H9 (cell line): ENCODE measurements around the gene CEP85L. TPM values are rescaled to one million over a fixed set of nuclear protein-coding genes. Genes with fewer than 3 reads are reported as not detected.
A peak's percentile ranks its signal among the peaks of the same experiment; 100 is the strongest.

Experiments
- DNase-seq: peaks from one replicate; pipeline ENCODE4 v3.0.0-alpha.2; 2017
- H2AFZ ChIP-seq: one replicate; pipeline ENCODE4 v1.6.1; 2013; ENCODE audit warnings: mild to moderate bottlenecking, low read length, control low read depth, moderate library complexity
- H2AK5ac ChIP-seq: 2 replicates; pipeline ENCODE4 v1.6.1; 2013; ENCODE audit warnings: low read length, control low read depth, mixed read lengths; ENCODE audit not compliant: insufficient read length
- H2BK120ac ChIP-seq: one replicate; pipeline ENCODE4 v1.6.1; 2013; ENCODE audit warnings: low read depth, mild to moderate bottlenecking, low read length, control low read depth, inconsistent platforms; ENCODE audit not compliant: poor library complexity, severe bottlenecking
- H2BK12ac ChIP-seq: 2 replicates; pipeline ENCODE4 v1.6.1; 2013; ENCODE audit warnings: low read length, control low read depth, mixed read lengths, low read depth; ENCODE audit not compliant: insufficient read length
- H2BK15ac ChIP-seq: 2 replicates; pipeline ENCODE4 v1.6.1; 2013; ENCODE audit warnings: low read depth, low read length, control low read depth
- H2BK20ac ChIP-seq: one replicate; pipeline ENCODE4 v1.6.1; 2013; ENCODE audit warnings: low read depth, mild to moderate bottlenecking, low read length, control low read depth, inconsistent platforms; ENCODE audit not compliant: poor library complexity, severe bottlenecking
- H2BK5ac ChIP-seq: 2 replicates; pipeline ENCODE4 v1.6.1; 2013; ENCODE audit warnings: low read length, control low read depth, mixed read lengths; ENCODE audit not compliant: insufficient read length
- H3K14ac ChIP-seq: 2 replicates; pipeline ENCODE4 v1.6.1; 2013; ENCODE audit warnings: low read length, control low read depth; ENCODE audit not compliant: insufficient read depth
- H3K18ac ChIP-seq: 2 replicates; pipeline ENCODE4 v1.6.1; 2013; ENCODE audit warnings: low read depth, mild to moderate bottlenecking, mixed read lengths, low read length, control low read depth; ENCODE audit not compliant: insufficient read length
- H3K23ac ChIP-seq: 2 replicates; pipeline ENCODE4 v1.6.1; 2013; ENCODE audit warnings: low read length, control low read depth, mixed read lengths, low read depth; ENCODE audit not compliant: insufficient read length
- H3K23me2 ChIP-seq: 2 replicates; pipeline ENCODE4 v1.6.1; 2013; ENCODE audit warnings: low read depth, mild to moderate bottlenecking, mixed read lengths, low read length, control low read depth; ENCODE audit not compliant: insufficient read length, poor library complexity, severe bottlenecking
- H3K27ac ChIP-seq: 2 replicates; pipeline ENCODE4 v1.5.1; 2013; ENCODE audit warnings: low read length, control low read depth, mixed read lengths, low read depth; ENCODE audit not compliant: insufficient read length
- H3K27me3 ChIP-seq: 2 replicates; pipeline ENCODE4 v1.6.1; 2013; ENCODE audit warnings: low read length, control low read depth, inconsistent platforms; ENCODE audit not compliant: insufficient read depth
- H3K4ac ChIP-seq: 2 replicates; pipeline ENCODE4 v1.6.1; 2013; ENCODE audit warnings: low read depth, mild to moderate bottlenecking, control low read depth, inconsistent platforms, low read length, moderate library complexity
- H3K4me1 ChIP-seq: 2 replicates; pipeline ENCODE4 v1.6.1; 2013; ENCODE audit warnings: low read length, control low read depth, inconsistent platforms; ENCODE audit not compliant: insufficient read depth
- H3K4me2 ChIP-seq: 2 replicates; pipeline ENCODE4 v1.6.1; 2013; ENCODE audit warnings: low read length, control low read depth, mixed read lengths; ENCODE audit not compliant: insufficient read length, insufficient read depth
- H3K56ac ChIP-seq: 2 replicates; pipeline ENCODE4 v1.6.1; 2013; ENCODE audit warnings: low read depth, mild to moderate bottlenecking, mixed read lengths, low read length, control low read depth; ENCODE audit not compliant: insufficient read length
- H3K79me1 ChIP-seq: 2 replicates; pipeline ENCODE4 v1.6.1; 2013; ENCODE audit warnings: low read depth, mild to moderate bottlenecking, moderate library complexity, low read length, control low read depth, inconsistent platforms; ENCODE audit not compliant: insufficient read depth, poor library complexity, severe bottlenecking
- H3K79me2 ChIP-seq: 2 replicates; pipeline ENCODE4 v1.6.1; 2013; ENCODE audit warnings: low read length, control low read depth, inconsistent platforms; ENCODE audit not compliant: insufficient read depth
- H3K9ac ChIP-seq: 2 replicates; pipeline ENCODE4 v1.6.1; 2013; ENCODE audit warnings: low read length, control low read depth, mixed read lengths; ENCODE audit not compliant: insufficient read length; ENCODE audit errors: extremely low read depth
- H3K9me3 ChIP-seq: one replicate; pipeline ENCODE4 v1.6.1; 2013; ENCODE audit warnings: low read depth, low read length, inconsistent platforms; ENCODE audit not compliant: control insufficient read depth
- H3T11ph ChIP-seq: one replicate; pipeline ENCODE4 v1.6.1; 2013; ENCODE audit warnings: mild to moderate bottlenecking, low read length, control low read depth, inconsistent platforms
- H4K20me1 ChIP-seq: one replicate; pipeline ENCODE4 v1.6.1; 2013; ENCODE audit not compliant: control insufficient read depth, insufficient read length, insufficient read depth
- H4K5ac ChIP-seq: 2 replicates; pipeline ENCODE4 v1.6.1; 2013; ENCODE audit warnings: low read depth, mild to moderate bottlenecking, mixed read lengths, low read length, control low read depth; ENCODE audit not compliant: insufficient read length
- H4K8ac ChIP-seq: replicated peaks from 2 replicates; pipeline ENCODE4 v1.6.1; 2013; ENCODE audit warnings: low read length, control low read depth, mixed read lengths, low read depth; ENCODE audit not compliant: insufficient read length
- H4K91ac ChIP-seq: 2 replicates; pipeline ENCODE4 v1.6.1; 2013; ENCODE audit warnings: low read depth, mild to moderate bottlenecking, moderate library complexity, mixed read lengths, low read length, control low read depth; ENCODE audit not compliant: insufficient read length
- H3K27ac Mint-ChIP-seq, 3 experiments: 2 replicates in 2 of 3; 3 replicates in 1 of 3; pipeline ENCODE4 v1.8.0; 2020 to 2021; ENCODE audit warnings: mixed read lengths in 3 of 3, mild to moderate bottlenecking in 1 of 3, moderate library complexity in 1 of 3
- H3K27me3 Mint-ChIP-seq: 2 replicates; pipeline ENCODE4 v1.8.0; 2021; ENCODE audit warnings: low read depth, mild to moderate bottlenecking, moderate library complexity, mixed read lengths
- H3K36me3 Mint-ChIP-seq, 3 experiments: 2 replicates in 2 of 3; 3 replicates in 1 of 3; pipeline ENCODE4 v1.8.0; 2020 to 2021; ENCODE audit warnings: low read depth in 3 of 3, mixed read lengths in 3 of 3; ENCODE audit not compliant: insufficient read depth in 1 of 3
- H3K4me1 Mint-ChIP-seq, 2 experiments: 2 replicates each; pipeline ENCODE4 v1.8.0; 2020; ENCODE audit warnings: mixed read lengths in 2 of 2
- H3K4me3 Mint-ChIP-seq, 2 experiments: 2 replicates in 1 of 2; 3 replicates in 1 of 2; pipeline ENCODE4 v1.8.0; 2020 to 2021; ENCODE audit warnings: mild to moderate bottlenecking in 2 of 2, mixed read lengths in 2 of 2, moderate library complexity in 1 of 2
- H3K9me3 Mint-ChIP-seq, 2 experiments: 2 replicates in 1 of 2; 3 replicates in 1 of 2; pipeline ENCODE4 v1.8.0; 2020; ENCODE audit warnings: mild to moderate bottlenecking in 2 of 2, mixed read lengths in 2 of 2, moderate library complexity in 1 of 2
- CTCF ChIP-seq: fragments of 200-600 bp; sonication (generic); conservative IDR thresholded peaks from 3 replicates; pipeline ENCODE4 v1.8.0; 2021; ENCODE audit warnings: antibody characterized with exemption, mild to moderate bottlenecking
- WGBS: extraction: QIAGEN DNeasy Blood & Tissue Kit; methylation state at CpG from one replicate; pipeline ENCODE4 v1.1.7; 2013; ENCODE audit warnings: missing lambda C conversion rate, low lambda C conversion rate, mixed read lengths; ENCODE audit not compliant: insufficient read length; ENCODE audit errors: extremely low coverage; 5-methylcytosine and 5-hydroxymethylcytosine counted together
- total RNA-seq: library from RNA; stranded (reverse); gene quantifications from 2 replicates; pipeline ENCODE4 v1.2.1, GENCODE V29; 2021

The CEP85L gene
- total RNA-seq, 1 experiment from 2014 or later, result 3.8 TPM

- Histone ChIP-seq H3K79me2 (no peaks in the 10 kb centered on the region), H4K5ac (no peak overlapping the region), H2BK15ac (no peak overlapping the region), H2BK12ac (no peak overlapping the region), H3K23ac (no peak overlapping the region), H3T11ph (no peak overlapping the region), H3K4ac (no peak overlapping the region), H2BK20ac (no peak overlapping the region), H3K23me2 (no peaks in the 10 kb centered on the region), H2BK5ac (no peak overlapping the region), H3K27ac (no peak overlapping the region), H3K4me2 (no peak overlapping the region), H2AFZ (no peak overlapping the region), H4K20me1 (no peaks in the 10 kb centered on the region), H3K18ac (no peak overlapping the region), H3K9ac (no peak overlapping the region), H3K14ac (no peak overlapping the region), H4K8ac (no peak overlapping the region), H3K9me3 (no peaks in the 10 kb centered on the region), H2BK120ac (no peak overlapping the region), H3K56ac (no peak overlapping the region), H2AK5ac (no peak overlapping the region), H3K27me3 (no peaks in the 10 kb centered on the region), H4K91ac (no peak overlapping the region), H3K4me1 (no peaks in the 10 kb centered on the region), H3K79me1 (no peaks in the 10 kb centered on the region)
- Mint-ChIP-seq H3K9me3 (peaks cover 8 to 18% of the 10 kb centered on the region in 2 experiments), H3K27me3 (no peaks in the 10 kb centered on the region), H3K27ac (peak overlapping the region in 1 of 3 experiments; percentile 49; a peak in 1 of 7 replicates), H3K4me3 (no peak overlapping the region), H3K4me1 (peaks cover 4% of the 10 kb centered on the region in 2 experiments; a peak in 3 of 4 replicates), H3K36me3 (peaks cover 12 to 20% (median 19%) of the 10 kb centered on the region in 3 experiments; a peak in 6 of 7 replicates)
- no CpG with 5 or more reads among the region's 2 CpGs for WGBS
- TF ChIP-seq CTCF, result no peak
- DNase-seq, result no peak
Measured at GRCh38 chr6:118485601-118486550, 165.5 kb downstream of the CEP85L start.
